HG03196 (cell line): ENCODE results near the gene UNC5A.

ENCODE experiments used
- ATAC-seq: cut with Tn5 transposase; IDR thresholded peaks from one replicate; pipeline ENCODE4 v1.9.1; 2021; ENCODE audit not compliant: unreplicated experiment

UNC5A gene

DNA sequence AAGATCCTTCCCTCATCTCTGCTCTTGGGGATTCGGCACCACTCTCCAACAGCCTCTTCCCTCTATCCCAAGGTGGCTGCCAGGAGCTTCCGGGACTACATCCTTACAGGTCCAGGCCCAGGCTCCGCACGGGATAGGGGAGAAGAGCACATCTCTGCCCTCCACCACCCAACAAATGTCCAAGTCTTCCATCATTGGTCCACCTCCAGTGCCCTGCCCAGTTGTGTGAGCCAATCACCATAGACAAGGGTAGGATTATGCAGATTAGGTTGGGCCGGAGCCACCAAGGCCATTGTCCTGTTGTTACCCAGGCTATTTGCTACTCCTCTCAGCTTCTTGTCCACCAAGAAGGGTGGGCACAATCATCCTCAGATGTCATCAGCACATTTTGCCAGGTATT is 9.1 kb downstream of the UNC5A start:
- no peak for ATAC-seq

DNA sequence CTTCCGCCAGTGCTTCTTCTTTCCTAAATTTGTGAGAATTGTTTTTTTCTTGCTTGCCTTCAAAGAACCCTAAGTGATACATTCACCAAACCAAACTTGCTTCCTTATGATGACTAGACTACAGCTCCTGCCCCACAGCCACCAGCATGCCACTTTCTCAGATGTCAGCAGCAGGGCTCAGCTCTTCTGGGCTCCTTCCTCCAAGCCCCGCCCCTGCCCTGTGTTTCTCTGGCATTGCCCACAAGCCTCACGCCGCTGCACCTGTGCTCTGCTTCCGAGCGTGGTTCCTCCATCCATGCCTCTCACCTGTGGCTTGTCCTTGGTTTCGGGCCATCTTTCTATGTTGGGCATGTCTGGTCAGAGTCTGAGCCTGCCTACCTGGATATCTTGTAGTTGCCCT is 10.6 kb downstream of the UNC5A start:
- ATAC-seq: no peak

DNA sequence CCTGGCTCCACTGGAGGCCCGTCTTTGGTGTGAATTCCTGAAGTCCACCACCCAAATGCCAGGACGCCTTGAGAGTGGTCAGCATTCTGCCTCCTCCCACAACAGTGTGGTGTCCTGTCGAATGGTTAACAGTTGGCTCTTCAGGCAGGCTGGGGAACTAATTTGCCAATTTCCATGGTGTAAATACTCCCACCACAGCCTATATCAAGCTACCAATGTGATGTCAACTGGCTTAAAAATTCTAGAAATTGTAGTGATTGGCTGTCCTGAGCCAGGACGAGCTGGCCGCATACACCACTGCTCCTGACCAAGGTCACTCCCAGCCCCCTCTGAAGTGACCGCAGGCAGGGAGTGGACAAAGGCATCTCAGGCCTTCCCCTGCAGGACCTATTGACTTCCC is 11.1 kb downstream of the UNC5A start:
- ATAC-seq: no peak

- no peak for ATAC-seq
Measured at GRCh38 chr5:176822041-176822792, 11.9 kb downstream of the UNC5A start.

DNA sequence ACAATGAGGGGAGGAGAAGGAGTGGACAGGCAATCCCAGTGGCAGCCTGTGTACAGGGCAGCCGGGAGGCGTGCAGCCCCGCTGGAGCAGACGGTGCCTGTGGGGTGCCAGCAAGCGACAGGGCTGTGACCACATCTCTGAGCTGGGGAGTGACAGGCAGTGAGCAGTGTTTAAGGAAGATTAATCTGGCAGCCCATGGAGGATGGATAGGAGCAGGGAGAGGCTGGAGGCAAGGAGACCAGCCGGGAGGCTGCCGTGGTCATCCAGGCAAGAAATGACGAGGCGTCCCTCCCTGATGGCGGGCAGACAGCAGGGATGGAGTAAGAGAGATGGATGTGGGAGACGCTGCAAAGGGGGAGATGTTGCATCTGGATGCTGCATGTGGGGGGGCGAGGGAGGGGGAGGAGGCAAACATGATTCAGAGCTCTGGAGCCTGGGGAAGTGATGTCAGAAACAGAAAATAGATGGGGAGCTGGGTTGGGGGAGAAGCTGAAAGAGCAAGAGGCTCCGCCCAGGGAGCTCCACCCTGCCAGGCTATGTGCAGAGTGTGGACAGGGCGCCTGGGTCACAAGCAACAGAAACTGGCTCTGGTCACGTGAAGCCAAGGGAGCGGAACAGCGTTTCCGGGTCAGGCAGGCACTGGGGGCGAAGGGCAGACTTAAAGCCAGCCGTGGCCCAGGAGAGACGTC is 12.6 kb downstream of the UNC5A start:
- ATAC-seq: no peak

DNA sequence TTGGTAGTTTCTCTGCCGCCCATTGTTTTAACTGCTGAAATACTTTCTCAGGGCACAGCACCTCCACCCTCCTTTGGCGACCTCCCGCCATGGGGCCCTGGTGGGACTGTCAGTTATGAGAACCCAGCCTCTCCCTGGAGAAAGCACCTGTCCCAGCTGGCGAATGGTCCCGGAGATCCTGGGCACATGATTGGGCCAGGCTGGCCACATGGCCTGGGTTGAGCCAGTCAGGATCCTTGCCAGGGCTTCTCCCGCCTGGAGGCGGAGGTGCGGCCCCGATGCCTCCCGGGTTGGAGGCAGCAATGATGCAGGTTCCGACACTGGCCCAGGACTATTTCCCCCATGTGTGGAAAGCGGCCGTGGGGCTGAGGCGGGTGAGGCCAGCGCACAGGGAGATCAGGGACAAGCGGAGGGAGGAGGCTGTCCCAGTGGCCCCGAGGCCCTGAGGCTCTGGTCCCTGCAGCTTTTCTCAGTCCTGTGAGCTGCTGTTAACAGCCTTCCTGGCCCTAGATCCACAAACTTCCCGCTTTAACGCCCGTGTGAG is 13.6 kb downstream of the UNC5A start:
- no peak for ATAC-seq

GRCh38 chr5:176824604-176825003 is 14.2 kb downstream of the UNC5A start:
- no peak for ATAC-seq

GRCh38 chr5:176825234-176825633 is 14.9 kb downstream of the UNC5A start:
- ATAC-seq: no peak

GRCh38 chr5:176825957-176826356 is 15.6 kb downstream of the UNC5A start:
- no peak for ATAC-seq

- ATAC-seq: no peak
Measured at GRCh38 chr5:176827736-176828414, 17.5 kb downstream of the UNC5A start.

DNA sequence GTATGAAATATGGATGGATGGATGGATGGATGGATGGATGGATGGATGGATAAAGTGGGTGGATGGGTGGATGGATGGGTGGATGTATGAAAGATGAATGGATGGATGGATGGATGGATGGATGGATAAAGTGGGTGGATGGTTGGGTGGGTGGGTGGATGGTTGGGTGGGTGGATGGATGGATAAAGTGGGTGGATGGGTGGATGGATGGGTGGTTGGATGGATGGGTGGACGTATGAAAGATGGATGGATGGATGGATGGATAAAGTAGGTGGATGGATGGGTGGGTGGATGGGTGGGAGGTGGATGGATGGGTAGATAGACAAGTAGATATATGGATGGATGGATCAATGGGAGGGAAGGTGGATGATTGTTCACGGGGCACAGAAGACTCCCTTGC is 19.0 kb downstream of the UNC5A start:
- ATAC-seq: no peak

- ATAC-seq: no peak
Measured at GRCh38 chr5:176830422-176830994, 20.1 kb downstream of the UNC5A start.

DNA sequence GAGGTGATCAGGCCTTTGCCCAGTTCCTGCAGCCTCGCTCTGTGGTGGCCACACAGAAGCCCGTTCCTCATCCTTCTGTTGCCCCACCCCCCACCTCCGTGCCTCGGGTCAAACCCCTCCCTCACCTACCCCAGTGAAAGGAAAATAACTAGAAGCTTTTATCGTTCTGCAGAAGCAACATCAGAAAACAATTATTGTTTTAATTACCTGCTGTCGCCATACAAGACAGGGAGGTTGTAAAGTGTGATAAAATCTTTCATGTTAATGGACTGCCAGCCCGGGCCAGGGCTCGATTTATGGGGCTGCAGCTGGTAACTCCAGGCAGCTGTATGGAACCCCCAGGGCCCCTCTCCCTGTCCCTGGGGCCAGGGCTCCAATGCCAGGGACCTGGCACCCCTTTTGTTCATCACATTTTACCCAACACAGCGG is 20.6 kb downstream of the UNC5A start:
- ATAC-seq: no peak

- ATAC-seq: no peak
Measured at GRCh38 chr5:176831425-176831824, 21.1 kb downstream of the UNC5A start.

DNA sequence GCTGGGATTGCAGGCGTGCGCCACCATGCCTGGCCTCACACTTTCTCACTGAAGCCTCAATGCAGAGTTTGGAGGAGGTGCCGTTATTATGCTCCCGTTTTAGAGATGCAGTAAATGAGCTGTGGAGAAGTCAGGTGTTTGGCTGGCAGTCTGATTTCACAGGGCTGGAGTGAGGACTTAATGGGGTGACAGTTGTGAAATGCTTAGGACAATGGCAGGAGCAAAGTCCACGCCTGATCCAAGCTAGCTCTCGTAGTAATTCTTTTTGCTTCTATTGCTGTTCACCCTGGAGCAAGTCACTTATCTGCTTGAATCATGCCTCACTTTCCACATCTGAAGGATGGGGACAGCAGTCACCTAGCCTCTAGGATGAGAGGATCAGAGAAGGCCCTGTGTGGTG is 21.8 kb downstream of the UNC5A start:
- ATAC-seq: no peak

DNA sequence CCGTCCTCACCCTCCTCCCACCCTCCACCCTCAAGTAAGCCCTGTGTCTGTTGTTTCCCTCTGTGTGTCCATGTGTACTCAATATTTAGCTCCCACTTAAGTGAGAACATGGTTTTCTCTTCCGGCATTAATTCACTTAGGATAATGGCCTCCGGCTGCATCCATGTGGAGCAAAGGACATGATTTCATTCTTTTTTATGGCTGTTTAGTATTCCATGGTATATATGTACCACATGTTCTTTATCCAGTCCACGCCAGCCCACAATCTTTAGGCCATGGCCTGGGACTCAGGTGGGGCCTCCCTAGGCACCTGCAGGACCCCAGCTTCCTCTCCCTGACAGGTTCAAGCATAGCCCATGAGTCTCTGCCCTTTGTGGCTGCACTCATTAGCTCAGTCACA is 22.9 kb downstream of the UNC5A start:
- ATAC-seq: no peak

DNA sequence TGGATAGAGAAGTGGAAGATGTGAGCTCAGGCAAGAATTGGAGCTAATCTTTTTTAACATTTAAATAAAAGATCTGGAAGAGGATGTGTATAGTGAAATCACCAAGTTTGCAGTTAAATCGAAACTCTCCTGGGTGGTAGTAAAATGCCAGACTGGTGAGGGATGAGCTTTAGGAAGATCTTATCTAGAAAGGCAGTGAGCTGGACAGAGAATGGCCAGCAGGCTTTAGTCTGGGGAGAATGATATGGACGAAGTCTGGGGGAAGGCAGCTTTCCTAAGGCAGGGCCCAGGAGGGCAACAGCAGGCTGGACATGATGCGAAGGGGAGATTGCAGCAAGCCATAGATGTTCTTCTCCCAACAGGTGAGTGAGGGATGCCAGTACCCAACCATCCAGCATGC is 25.6 kb downstream of the UNC5A start:
- no peak for ATAC-seq

DNA sequence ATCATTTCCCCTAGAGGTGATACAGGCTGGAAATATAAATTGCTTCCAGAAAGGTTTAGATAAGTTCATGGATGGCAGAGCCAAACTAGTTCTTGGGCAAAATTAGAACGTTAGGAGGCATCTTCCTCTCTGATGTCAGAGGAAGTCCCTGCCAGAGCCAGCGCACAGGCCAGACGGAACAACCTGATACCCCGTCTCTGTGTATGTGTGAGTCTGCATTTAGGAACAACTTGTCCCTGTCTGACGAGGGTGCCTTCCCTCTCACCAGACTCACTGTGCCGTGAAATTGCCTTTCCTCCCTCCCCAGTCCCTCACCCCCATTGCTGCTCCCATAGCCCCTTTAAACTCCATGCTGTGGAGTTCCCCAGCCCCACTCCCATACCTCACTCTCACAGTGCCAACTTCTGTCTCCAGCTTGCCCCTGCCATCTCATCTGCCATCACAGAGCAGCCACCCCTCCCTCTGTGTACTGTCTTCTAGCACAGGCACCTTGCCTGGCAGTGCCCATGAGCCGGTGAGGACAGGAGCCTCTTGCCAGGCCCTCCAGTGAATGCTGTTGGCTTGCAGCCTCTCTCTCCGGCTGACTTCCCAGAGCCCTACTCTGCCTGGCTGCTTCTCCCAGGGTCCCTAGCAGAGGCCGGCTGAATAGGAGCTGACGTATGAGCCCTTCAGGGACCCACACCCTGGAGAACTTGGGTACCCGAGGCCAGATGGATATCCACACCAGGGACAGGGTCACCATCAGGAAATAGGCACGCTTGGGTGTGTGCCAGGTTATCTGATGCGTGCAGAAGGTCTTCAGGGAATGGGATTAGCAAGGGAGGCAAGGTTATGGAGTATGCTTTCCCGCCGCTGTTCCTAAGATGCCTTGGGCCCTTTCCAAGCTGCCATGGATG is 26.7 kb downstream of the UNC5A start:
- no peak for ATAC-seq

- no peak for ATAC-seq
Measured at GRCh38 chr5:176837707-176838115, 27.4 kb downstream of the UNC5A start.

GRCh38 chr5:176843673-176844072 is 33.3 kb downstream of the UNC5A start:
- ATAC-seq: no peak
